Heart left ventricle (tissue), 16 donors: ENCODE measurements around the gene CRELD2. TPM values are rescaled to one million over a fixed set of nuclear protein-coding genes. Genes with fewer than 3 reads are reported as not detected.

Source experiments
- ATAC-seq, 4 donors: fragments of 200-7000 bp; cut with Tn5 transposase; one replicate each; pipeline ENCODE4 v1.9.1; 2020 to 2022; ENCODE audit warnings: moderate library complexity in 4 of 4, mild to moderate bottlenecking in 3 of 4, moderate number of reproducible peaks in 1 of 4
- DNase-seq, 5 donors: peaks; one replicate each; pipeline ENCODE4 v3.0.0-alpha.2; 2020
- H3K27ac ChIP-seq, 12 donors: fragments of 200-600 bp; sonication (generic) in 4 of 12; one replicate each; pipeline versions ENCODE4 v1.5.0 to v1.8.0; 2016 to 2022; ENCODE audit warnings: mild to moderate bottlenecking in 2 of 12
- H3K27me3 ChIP-seq, 9 donors: fragments of 200-600 bp; sonication (generic) in 2 of 9; one replicate each; pipeline versions ENCODE4 v1.5.1 to v1.8.0; 2016 to 2022; ENCODE audit warnings: mild to moderate bottlenecking in 3 of 9
- H3K36me3 ChIP-seq, 9 donors: fragments of 200-600 bp; sonication (generic) in 2 of 9; one replicate each; pipeline versions ENCODE4 v1.5.0 to v1.8.0; 2018 to 2022; ENCODE audit warnings: mild to moderate bottlenecking in 2 of 9
- H3K4me1 ChIP-seq, 12 donors: fragments of 200-600 bp; sonication (generic) in 4 of 12; one replicate each; pipeline versions ENCODE4 v1.5.0 to v1.8.0; 2016 to 2022; ENCODE audit warnings: mild to moderate bottlenecking in 3 of 12
- H3K4me3 ChIP-seq, 12 donors: fragments of 200-600 bp; sonication (generic) in 4 of 12; one replicate each; pipeline versions ENCODE4 v1.5.0 to v1.8.0; 2017 to 2022; ENCODE audit warnings: mild to moderate bottlenecking in 9 of 12, moderate library complexity in 4 of 12
- H3K9me3 ChIP-seq, 12 donors: fragments of 200-600 bp; sonication (generic) in 4 of 12; one replicate each; pipeline versions ENCODE4 v1.5.0 to v1.8.0; 2016 to 2022; ENCODE audit warnings: mild to moderate bottlenecking in 1 of 12
- CTCF ChIP-seq, 12 donors: fragments of 200-600 bp; sonication (generic) in 4 of 12; IDR thresholded peaks; one replicate each; pipeline versions ENCODE4 v1.5.0 to v1.8.0; 2018 to 2022; ENCODE audit warnings: antibody characterized with exemption in 12 of 12, mild to moderate bottlenecking in 5 of 12
- POLR2A ChIP-seq, 2 donors: fragments of 450-650 bp; IDR thresholded peaks; one replicate each; pipeline ENCODE4 v1.6.1; 2017; ENCODE audit warnings: antibody characterized with exemption in 2 of 2, mild to moderate bottlenecking in 2 of 2, moderate library complexity in 2 of 2
- WGBS, 4 donors: extraction: QIAGEN DNeasy Blood & Tissue Kit in 2 of 4; methylation state at CpG; one replicate each; pipeline versions ENCODE4 v1.1.5 to v1.1.7; 2013 to 2018; 5-methylcytosine and 5-hydroxymethylcytosine counted together
- intact Hi-C, 10 donors: fragments of 100-400 bp; cut with DNase I; formaldehyde crosslinking; loops; one replicate each; pipeline versions ENCODE4 v1.11.1 to v1.14.2; 2022
- polyA plus RNA-seq, 2 donors: library from polyadenylated mRNA; stranded (reverse); fragments of 200-250 nt; gene quantifications; one replicate each; pipeline ENCODE4 v1.2.3, GENCODE V29; 2013
- total RNA-seq, 9 donors: library from RNA; depleted of rRNA in 2 of 9; stranded (reverse); fragments of >200 nt in 2 of 9; fragmentation: NEBNext Ultra II Directional in 3 of 9; extraction: Animal tissue kit (Norgen Biotek cat#: 25700) in 3 of 9; gene quantifications; one replicate each; pipeline versions ENCODE4 v1.1.0 to v1.2.4, GENCODE V29; 2016 to 2023
- donor health status: ischemic (EF 13 %, LVEDD 7.1; RV severe dilation, severe dysfunction).
- donor health status: healthy with polysubstance abuse.
- donor health status: DM: no; HTN: yes; CAD: no.
- donor health status: DM: no; HTN: no; CAD: no.
- donor health status: ischemic (EF 25% LVEDD 6.9; RV normal size, moderate dysfunction).
- donor health status: ischemic (EF 25% LVEDD 5.7; RV mildly dilated, moderate dysfunction).
- donor health status: healthy.
- donor health status: DM: yes; HTN: yes; CAD: no.
- donor health status: ischemic (EF 35%, LVEDD 5.7; RV mildly dilated, moderate dysfunction).
- donor health status: nonischemic (EF 11% LVEDD 7.7; RV severe dilation, severe dysfunction).
- donor health status: DM: yes; HTN: yes; CAD: no.
- donor health status: PGD.
- donor health status: ischemic (EF 29% LVEDD 5.4; RV normal size, mild dysfunction).
- donor health status: nonischemic (EF 23%, LVEDD 6.1; RV moderate dilation, normal function).

Gene CRELD2
- total and polyA plus RNA-seq, 11 donors = 15.0 to 70.3 (median 21.6) TPM

- Histone ChIP-seq H3K36me3 (no peaks in the 10 kb centered on the region), H3K27me3 (no peaks in the 10 kb centered on the region), H3K27ac (peak overlapping the region in 10 of 12 donors; percentile 91 to 99 (median 95)), H3K9me3 (no peaks in the 10 kb centered on the region), H3K4me3 (no peak overlapping the region), H3K4me1 (peaks cover 19 to 52% (median 40%) of the 10 kb centered on the region in 12 donors)
- WGBS, 4 donors = 74 to 93% (median 83%) methylated on average over 9 to 19 of the region's 19 CpGs
- TF ChIP-seq POLR2A (IDR thresholded peaks at IDR 0.05) (no peak), CTCF (IDR thresholded peaks at IDR 0.05) (no peak)
- ATAC-seq = no peak
- DNase-seq = no peak
- intact Hi-C loops = loop anchor here in 2 of 10 donors (5.0 to 10.0 kb wide), 3 partner anchors 34 to 246 kb away; partner anchors contain the start of gene TRABD (in 1 of the 2)
Measured at GRCh38 chr22:49938565-49939136, 20.2 kb downstream of the CRELD2 start.

GRCh38 chr22:49941507-49942316 is 23.3 kb downstream of the CRELD2 start:
- peaks cover 10 to 29% (median 20%) of the 10 kb centered on the region in 12 donors for H3K4me1 ChIP-seq
- no peaks in the 10 kb centered on the region for H3K9me3 ChIP-seq
- H3K36me3 ChIP-seq = no peaks in the 10 kb centered on the region
- intact Hi-C loops = no loop called here
- H3K4me3 ChIP-seq = no peak overlapping the region
- WGBS, 4 donors = 84 to 90% (median 88%) methylated on average over 15 to 17 of the region's 17 CpGs
- H3K27me3 ChIP-seq = no peaks in the 10 kb centered on the region
- DNase-seq (no peak), ATAC-seq (no peak)
- no peak for TF ChIP-seq POLR2A (IDR thresholded peaks at IDR 0.05)
- TF ChIP-seq CTCF (IDR thresholded peaks at IDR 0.05) = no peak
- H3K27ac ChIP-seq = no peak overlapping the region

GRCh38 chr22:49942565-49943404 is 24.4 kb downstream of the CRELD2 start:
- H3K27me3 ChIP-seq = no peaks in the 10 kb centered on the region
- H3K27ac ChIP-seq = no peak overlapping the region
- TF ChIP-seq CTCF (IDR thresholded peaks at IDR 0.05) (no peak), POLR2A (IDR thresholded peaks at IDR 0.05) (no peak)
- H3K4me1 ChIP-seq = peaks cover under 1 to 18% (median 10%) of the 10 kb centered on the region in 12 donors
- intact Hi-C loops = no loop called here
- H3K4me3 ChIP-seq = no peak overlapping the region
- DNase-seq (no peak), ATAC-seq (no peak)
- H3K9me3 ChIP-seq = no peaks in the 10 kb centered on the region
- WGBS, 4 donors = 87 to 94% (median 93%) methylated on average over 14 to 21 of the region's 21 CpGs
- H3K36me3 ChIP-seq = no peaks in the 10 kb centered on the region

- 90 to 95% (median 93%) methylated on average over 10 to 11 of the region's 11 CpGs for WGBS, 4 donors
- Histone ChIP-seq H3K27me3 (no peaks in the 10 kb centered on the region), H3K27ac (no peak overlapping the region), H3K36me3 (no peaks in the 10 kb centered on the region), H3K9me3 (no peaks in the 10 kb centered on the region), H3K4me1 (peaks cover 0 to 13% (median 5%) of the 10 kb centered on the region in 12 donors), H3K4me3 (no peak overlapping the region)
- intact Hi-C loops = no loop called here
- no peak for ATAC-seq
- no peak for DNase-seq
- no peak for TF ChIP-seq CTCF (IDR thresholded peaks at IDR 0.05)
- TF ChIP-seq POLR2A (IDR thresholded peaks at IDR 0.05) = no peak
Measured at GRCh38 chr22:49943405-49943765, 25.0 kb downstream of the CRELD2 start.
